ENCODE measurements around the gene RAB41.
"Not testable (repeated sequence)": the region's sequence is repeated elsewhere in the genome, so short reads cannot be mapped to it uniquely, and the experiment has no call there.

Gene RAB41

GRCh38 chrX:70322784-70323183, 40.8 kb downstream of the RAB41 start:
- DNase-seq (ENCODE audit: low read depth), result no peak
- H3K4me3 ChIP-seq (ENCODE audit: low read depth, low read length), result no peak overlapping the region
- TF ChIP-seq CTCF (IDR thresholded peaks at IDR 0.05; ENCODE audit: control insufficient read depth, extremely low read depth, insufficient read depth), result no peak

GRCh38 chrX:70323628-70324027, 41.7 kb downstream of the RAB41 start:
- H3K4me3 ChIP-seq (ENCODE audit: low read depth, low read length); DNase-seq (ENCODE audit: low read depth): not testable (repeated sequence)

- DNase-seq (ENCODE audit: low read depth), result no peak
- no peak overlapping the region for H3K4me3 ChIP-seq (ENCODE audit: low read depth, low read length)
- TF ChIP-seq CTCF (IDR thresholded peaks at IDR 0.05; ENCODE audit: control insufficient read depth, extremely low read depth, insufficient read depth), result no peak
Observed at GRCh38 chrX:70324326-70324725, 42.4 kb downstream of the RAB41 start.

GRCh38 chrX:70331161-70331560, 49.2 kb downstream of the RAB41 start:
- no peak for TF ChIP-seq CTCF (IDR thresholded peaks at IDR 0.05; ENCODE audit: control insufficient read depth, extremely low read depth, insufficient read depth)
- no peak overlapping the region for H3K4me3 ChIP-seq (ENCODE audit: low read depth, low read length)
- no peak for DNase-seq (ENCODE audit: low read depth)

- TF ChIP-seq CTCF (IDR thresholded peaks at IDR 0.05; ENCODE audit: control insufficient read depth, extremely low read depth, insufficient read depth), result no peak
- H3K4me3 ChIP-seq (ENCODE audit: low read depth, low read length), result no peak overlapping the region
- DNase-seq (ENCODE audit: low read depth), result no peak
Observed at GRCh38 chrX:70332600-70332999, 50.6 kb downstream of the RAB41 start.
